HEK293 (cell line): ENCODE measurements around the gene COL6A2.

Source experiments
- IKZF3 ChIP-seq: fragments of 450-650 bp; IDR thresholded peaks from 2 replicates; pipeline ENCODE4 v1.5.0; 2018; ENCODE audit warnings: missing biosample characterization, mild to moderate bottlenecking, missing genetic modification characterization, moderate library complexity
- KLF7 ChIP-seq: fragments of 450-650 bp; formaldehyde crosslinking; IDR thresholded peaks from 2 replicates; pipeline ENCODE4 v1.5.1; 2016; ENCODE audit warnings: missing biosample characterization, missing genetic modification characterization, borderline replicate concordance
- YY1 ChIP-seq: fragments of 450-650 bp; formaldehyde crosslinking; IDR thresholded peaks from 2 replicates; pipeline ENCODE4 v1.5.1; 2018; ENCODE audit warnings: missing biosample characterization, missing genetic modification characterization
- ZFP69B ChIP-seq: fragments of 450-650 bp; formaldehyde crosslinking; IDR thresholded peaks from 2 replicates; pipeline ENCODE4 v1.5.1; 2016; ENCODE audit warnings: missing biosample characterization, missing genetic modification characterization
- ZNF121 ChIP-seq: fragments of 450-650 bp; formaldehyde crosslinking; IDR thresholded peaks from 2 replicates; pipeline ENCODE4 v1.5.1; 2016; ENCODE audit warnings: missing biosample characterization, missing genetic modification characterization
- ZNF16 ChIP-seq: fragments of 450-650 bp; formaldehyde crosslinking; IDR thresholded peaks from 2 replicates; pipeline ENCODE4 v1.5.1; 2016; ENCODE audit warnings: low read depth, missing biosample characterization, missing genetic modification characterization
- ZNF174 ChIP-seq: fragments of 450-650 bp; formaldehyde crosslinking; IDR thresholded peaks from 2 replicates; pipeline ENCODE4 v1.5.0; 2017; ENCODE audit warnings: missing biosample characterization, mild to moderate bottlenecking, missing genetic modification characterization
- ZNF501 ChIP-seq: fragments of 450-650 bp; formaldehyde crosslinking; IDR thresholded peaks from 2 replicates; pipeline ENCODE4 v1.5.1; 2016; ENCODE audit warnings: missing biosample characterization, missing genetic modification characterization
- TF ChIP-seq, protein P1 (sequence below): fragments of 450-650 bp; formaldehyde crosslinking; IDR thresholded peaks from 2 replicates; pipeline ENCODE4 v1.5.1; 2016; ENCODE audit warnings: missing biosample characterization, missing genetic modification characterization
- TF ChIP-seq, protein P2 (sequence below): fragments of 450-650 bp; formaldehyde crosslinking; IDR thresholded peaks from 2 replicates; pipeline ENCODE4 v1.5.1; 2016; ENCODE audit warnings: missing biosample characterization, missing genetic modification characterization

GRCh38 chr21:46100906-46101305, 3.0 kb downstream of the COL6A2 start:
- TF ChIP-seq, protein P1, sequence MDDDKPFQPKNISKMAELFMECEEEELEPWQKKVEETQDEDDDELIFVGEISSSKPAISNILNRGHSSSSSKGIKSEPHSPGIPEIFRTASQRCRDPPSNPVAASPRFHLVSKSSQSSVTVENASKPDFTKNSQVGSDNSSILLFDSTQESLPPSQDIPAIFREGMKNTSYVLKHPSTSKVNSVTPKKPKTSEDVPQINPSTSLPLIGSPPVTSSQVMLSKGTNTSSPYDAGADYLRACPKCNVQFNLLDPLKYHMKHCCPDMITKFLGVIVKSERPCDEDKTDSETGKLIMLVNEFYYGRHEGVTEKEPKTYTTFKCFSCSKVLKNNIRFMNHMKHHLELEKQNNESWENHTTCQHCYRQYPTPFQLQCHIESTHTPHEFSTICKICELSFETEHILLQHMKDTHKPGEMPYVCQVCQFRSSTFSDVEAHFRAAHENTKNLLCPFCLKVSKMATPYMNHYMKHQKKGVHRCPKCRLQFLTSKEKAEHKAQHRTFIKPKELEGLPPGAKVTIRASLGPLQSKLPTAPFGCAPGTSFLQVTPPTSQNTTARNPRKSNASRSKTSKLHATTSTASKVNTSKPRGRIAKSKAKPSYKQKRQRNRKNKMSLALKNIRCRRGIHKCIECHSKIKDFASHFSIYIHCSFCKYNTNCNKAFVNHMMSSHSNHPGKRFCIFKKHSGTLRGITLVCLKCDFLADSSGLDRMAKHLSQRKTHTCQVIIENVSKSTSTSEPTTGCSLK (tag by site-specific recombination) = no peak
- TF ChIP-seq, protein P2, sequence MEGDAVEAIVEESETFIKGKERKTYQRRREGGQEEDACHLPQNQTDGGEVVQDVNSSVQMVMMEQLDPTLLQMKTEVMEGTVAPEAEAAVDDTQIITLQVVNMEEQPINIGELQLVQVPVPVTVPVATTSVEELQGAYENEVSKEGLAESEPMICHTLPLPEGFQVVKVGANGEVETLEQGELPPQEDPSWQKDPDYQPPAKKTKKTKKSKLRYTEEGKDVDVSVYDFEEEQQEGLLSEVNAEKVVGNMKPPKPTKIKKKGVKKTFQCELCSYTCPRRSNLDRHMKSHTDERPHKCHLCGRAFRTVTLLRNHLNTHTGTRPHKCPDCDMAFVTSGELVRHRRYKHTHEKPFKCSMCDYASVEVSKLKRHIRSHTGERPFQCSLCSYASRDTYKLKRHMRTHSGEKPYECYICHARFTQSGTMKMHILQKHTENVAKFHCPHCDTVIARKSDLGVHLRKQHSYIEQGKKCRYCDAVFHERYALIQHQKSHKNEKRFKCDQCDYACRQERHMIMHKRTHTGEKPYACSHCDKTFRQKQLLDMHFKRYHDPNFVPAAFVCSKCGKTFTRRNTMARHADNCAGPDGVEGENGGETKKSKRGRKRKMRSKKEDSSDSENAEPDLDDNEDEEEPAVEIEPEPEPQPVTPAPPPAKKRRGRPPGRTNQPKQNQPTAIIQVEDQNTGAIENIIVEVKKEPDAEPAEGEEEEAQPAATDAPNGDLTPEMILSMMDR = no peak
- TF ChIP-seq ZNF121 (tag by site-specific recombination) (no peak), ZNF501 (tag by site-specific recombination) (no peak), ZNF16 (no peak), KLF7 (tag by site-specific recombination) (no peak), YY1 (tag by site-specific recombination) (no peak), IKZF3 (tag by site-specific recombination) (no peak), ZFP69B (tag by site-specific recombination) (no peak), ZNF174 (no peak)
